ENCODE measurements around the gene ATP8B1.
A peak's percentile ranks its signal among the peaks of the same experiment; 100 is the strongest.

Gene ATP8B1

DNA sequence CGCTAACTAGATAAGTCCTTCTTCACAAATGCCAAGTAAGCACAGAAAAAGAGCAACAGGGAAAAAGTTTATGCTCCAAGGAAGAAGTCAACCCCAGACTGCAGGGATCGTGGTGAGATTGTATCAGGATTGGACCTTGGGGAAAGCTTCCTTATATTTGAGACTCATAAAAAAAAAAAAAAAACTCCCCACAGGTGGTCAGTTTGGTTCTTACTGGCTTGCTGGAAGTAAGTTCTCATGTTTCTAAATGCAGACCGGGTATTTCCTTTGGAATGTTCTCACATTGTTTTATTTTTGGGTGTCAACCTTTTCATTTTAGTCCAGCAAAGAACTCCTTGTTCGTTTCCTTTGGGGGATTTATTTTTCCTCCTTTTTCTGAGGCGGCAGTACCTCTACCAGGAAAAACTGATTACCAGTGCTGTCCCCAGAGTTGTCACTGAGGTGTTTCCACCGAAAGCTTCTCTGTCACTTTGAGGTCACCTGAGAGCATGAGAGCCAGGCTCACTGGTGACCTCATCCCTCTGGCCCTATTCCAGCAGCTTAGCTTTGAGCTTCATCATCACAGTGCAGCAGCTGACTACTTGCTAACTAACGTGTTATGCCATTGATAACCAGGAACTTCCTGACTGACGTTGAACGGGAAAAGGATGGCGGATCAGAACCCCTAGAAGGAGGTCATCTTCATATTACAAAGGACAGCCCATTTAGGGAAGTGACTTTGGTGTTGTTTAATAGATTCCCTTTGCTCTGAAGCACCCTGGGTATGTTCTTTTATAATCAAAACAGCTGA is 16.8 kb upstream of the ATP8B1 start:
- no peaks in the 10 kb centered on the region for H3K36me3 ChIP-seq (ENCODE audit: control insufficient read depth in 2 of 2, insufficient read depth in 2 of 2, low read length in 2 of 2)
- peak overlapping the region; percentile 10 to 43 for H3K27ac ChIP-seq (ENCODE audit: low read depth in 2 of 2, low read length in 2 of 2)
- peak overlapping the region in 1 of 2 donors; percentile 43 for H3K9ac ChIP-seq (ENCODE audit: low read depth in 1 of 2, low read length in 2 of 2)
- H3K9me3 ChIP-seq (ENCODE audit: control insufficient read depth in 2 of 2, low read length in 2 of 2), result no peaks in the 10 kb centered on the region
- H3K4me3 ChIP-seq (ENCODE audit: low read length in 2 of 2), result no peak overlapping the region
- no peaks in the 10 kb centered on the region for H3K27me3 ChIP-seq (ENCODE audit: control insufficient read depth in 2 of 2, insufficient read depth in 2 of 2, low read length in 2 of 2)
- H3K4me1 ChIP-seq (ENCODE audit: control insufficient read depth in 2 of 2, insufficient read depth in 2 of 2, low read length in 2 of 2), result peaks cover 0 to 6% of the 10 kb centered on the region in 2 donors

DNA sequence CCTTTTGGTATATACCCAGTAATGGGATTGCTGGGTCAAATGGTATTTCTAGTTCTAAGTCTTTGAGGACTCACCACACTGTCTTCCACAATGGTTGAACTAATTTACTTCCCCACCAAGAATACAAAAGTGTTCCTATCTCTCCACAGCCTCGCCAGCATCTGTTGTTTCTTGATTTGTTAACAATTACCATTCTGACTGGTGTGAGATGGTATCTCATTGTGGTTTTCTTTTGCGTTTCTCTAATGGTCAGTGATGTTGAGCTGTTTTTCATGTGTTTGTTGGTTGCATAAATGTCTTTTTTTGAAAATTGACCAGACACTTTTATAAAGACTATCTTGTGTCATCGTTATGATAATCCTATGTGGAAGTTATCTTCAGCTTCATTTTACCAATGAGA is 16.0 kb upstream of the ATP8B1 start:
- Histone ChIP-seq H3K36me3 (ENCODE audit: control insufficient read depth in 2 of 2, insufficient read depth in 2 of 2, low read length in 2 of 2) (no peaks in the 10 kb centered on the region), H3K4me3 (ENCODE audit: low read length in 2 of 2) (no peak overlapping the region), H3K4me1 (ENCODE audit: control insufficient read depth in 2 of 2, insufficient read depth in 2 of 2, low read length in 2 of 2) (peaks cover 0 to 6% of the 10 kb centered on the region in 2 donors), H3K27ac (ENCODE audit: low read depth in 2 of 2, low read length in 2 of 2) (no peak overlapping the region), H3K9me3 (ENCODE audit: control insufficient read depth in 2 of 2, low read length in 2 of 2) (no peaks in the 10 kb centered on the region), H3K27me3 (ENCODE audit: control insufficient read depth in 2 of 2, insufficient read depth in 2 of 2, low read length in 2 of 2) (no peaks in the 10 kb centered on the region), H3K9ac (ENCODE audit: low read depth in 1 of 2, low read length in 2 of 2) (no peak overlapping the region)

DNA sequence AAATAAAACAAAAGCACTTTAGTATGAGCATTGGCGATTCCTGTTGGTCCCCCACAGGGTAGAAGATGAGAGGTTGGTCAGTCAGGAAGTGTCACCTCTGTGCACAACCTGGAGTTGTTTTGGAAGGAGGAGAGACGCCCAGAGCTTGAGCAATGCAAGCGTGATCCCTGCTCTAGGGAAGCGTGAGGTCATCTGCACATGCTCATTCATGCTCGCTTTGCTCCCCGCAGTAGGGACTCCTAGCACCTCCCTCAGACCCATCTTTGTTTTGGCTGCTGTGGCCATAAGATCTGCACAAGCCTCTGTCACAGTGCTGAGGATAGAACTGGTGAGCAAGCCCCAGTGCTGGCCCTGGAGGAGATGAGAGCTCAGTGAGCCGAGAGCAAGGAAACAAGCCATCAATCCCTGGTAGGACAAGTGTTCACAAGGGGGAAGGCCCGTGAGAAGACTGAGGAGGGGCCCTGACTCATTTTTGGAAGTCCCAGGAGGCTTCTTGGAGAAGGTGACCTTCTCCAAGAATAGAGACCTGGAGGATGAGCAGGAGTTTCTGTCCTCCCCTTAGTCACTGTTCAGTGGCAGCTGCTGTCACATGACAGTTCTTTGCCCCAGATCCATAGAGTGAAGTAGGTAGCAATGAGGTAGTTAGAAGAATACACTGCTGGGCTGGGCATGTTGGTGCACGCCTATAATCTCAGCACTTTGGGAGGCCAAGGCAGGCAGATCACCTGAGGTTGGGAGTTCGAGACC is 13.3 kb upstream of the ATP8B1 start:
- Histone ChIP-seq H3K27me3 (ENCODE audit: control insufficient read depth in 2 of 2, insufficient read depth in 2 of 2, low read length in 2 of 2) (no peaks in the 10 kb centered on the region), H3K9ac (ENCODE audit: low read depth in 1 of 2, low read length in 2 of 2) (no peak overlapping the region), H3K4me3 (ENCODE audit: low read length in 2 of 2) (no peak overlapping the region), H3K27ac (ENCODE audit: low read depth in 2 of 2, low read length in 2 of 2) (no peak overlapping the region), H3K9me3 (ENCODE audit: control insufficient read depth in 2 of 2, low read length in 2 of 2) (no peaks in the 10 kb centered on the region), H3K4me1 (ENCODE audit: control insufficient read depth in 2 of 2, insufficient read depth in 2 of 2, low read length in 2 of 2) (peaks cover 0 to 8% of the 10 kb centered on the region in 2 donors), H3K36me3 (ENCODE audit: control insufficient read depth in 2 of 2, insufficient read depth in 2 of 2, low read length in 2 of 2) (no peaks in the 10 kb centered on the region)

DNA sequence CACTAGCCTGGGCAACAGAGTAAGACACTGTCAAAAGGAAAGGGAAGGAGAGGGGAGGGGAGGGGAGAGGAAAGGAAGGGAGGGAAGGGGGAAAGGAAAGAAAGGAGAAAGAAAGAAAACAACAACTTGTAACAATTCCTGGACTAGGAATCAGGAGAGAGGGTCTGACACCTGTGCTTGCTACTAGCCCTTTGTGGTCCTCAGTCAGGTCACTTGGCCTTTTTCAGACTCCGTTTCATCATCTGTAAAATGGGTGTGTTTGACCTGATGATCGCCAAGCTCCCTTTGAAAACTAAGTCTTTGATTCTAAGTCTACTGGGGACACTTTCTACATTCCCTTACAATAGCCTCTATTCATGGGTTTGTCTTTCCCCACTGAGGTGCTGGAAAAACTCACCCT is 11.4 kb upstream of the ATP8B1 start:
- H3K4me1 ChIP-seq (ENCODE audit: control insufficient read depth in 2 of 2, insufficient read depth in 2 of 2, low read length in 2 of 2), result peaks cover 0 to 6% of the 10 kb centered on the region in 2 donors
- H3K27me3 ChIP-seq (ENCODE audit: control insufficient read depth in 2 of 2, insufficient read depth in 2 of 2, low read length in 2 of 2), result no peaks in the 10 kb centered on the region
- H3K9me3 ChIP-seq (ENCODE audit: control insufficient read depth in 2 of 2, low read length in 2 of 2), result no peaks in the 10 kb centered on the region
- H3K9ac ChIP-seq (ENCODE audit: low read depth in 1 of 2, low read length in 2 of 2), result no peak overlapping the region
- H3K36me3 ChIP-seq (ENCODE audit: control insufficient read depth in 2 of 2, insufficient read depth in 2 of 2, low read length in 2 of 2), result no peaks in the 10 kb centered on the region
- no peak overlapping the region for H3K27ac ChIP-seq (ENCODE audit: low read depth in 2 of 2, low read length in 2 of 2)
- H3K4me3 ChIP-seq (ENCODE audit: low read length in 2 of 2), result no peak overlapping the region

GRCh38 chr18:57813245-57813644 is 10.1 kb upstream of the ATP8B1 start:
- Histone ChIP-seq H3K36me3 (ENCODE audit: control insufficient read depth in 2 of 2, insufficient read depth in 2 of 2, low read length in 2 of 2) (no peaks in the 10 kb centered on the region), H3K4me1 (ENCODE audit: control insufficient read depth in 2 of 2, insufficient read depth in 2 of 2, low read length in 2 of 2) (peaks cover 0 to 10% of the 10 kb centered on the region in 2 donors), H3K27ac (ENCODE audit: low read depth in 2 of 2, low read length in 2 of 2) (no peak overlapping the region), H3K9me3 (ENCODE audit: control insufficient read depth in 2 of 2, low read length in 2 of 2) (no peaks in the 10 kb centered on the region), H3K4me3 (ENCODE audit: low read length in 2 of 2) (no peak overlapping the region), H3K9ac (ENCODE audit: low read depth in 1 of 2, low read length in 2 of 2) (no peak overlapping the region), H3K27me3 (ENCODE audit: control insufficient read depth in 2 of 2, insufficient read depth in 2 of 2, low read length in 2 of 2) (no peaks in the 10 kb centered on the region)

DNA sequence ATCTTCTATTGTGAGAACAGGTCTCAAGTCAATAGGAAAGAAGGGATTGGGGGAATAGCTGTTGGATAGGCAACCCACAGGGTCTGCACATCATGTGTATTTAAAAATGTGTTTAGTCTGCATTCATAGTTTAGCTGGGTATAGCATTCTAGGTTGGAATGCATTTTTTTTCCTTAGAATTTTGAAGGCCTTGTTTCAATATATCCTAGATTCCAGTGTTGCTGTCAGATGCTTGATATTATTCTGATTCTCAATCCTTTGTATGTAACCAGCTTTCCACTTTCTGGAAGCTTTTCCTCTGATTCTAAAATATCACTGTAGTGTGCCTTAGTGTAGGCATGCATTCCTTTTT is 9.0 kb upstream of the ATP8B1 start:
- Histone ChIP-seq H3K36me3 (ENCODE audit: control insufficient read depth in 2 of 2, insufficient read depth in 2 of 2, low read length in 2 of 2) (no peaks in the 10 kb centered on the region), H3K27ac (ENCODE audit: low read depth in 2 of 2, low read length in 2 of 2) (no peak overlapping the region), H3K4me1 (ENCODE audit: control insufficient read depth in 2 of 2, insufficient read depth in 2 of 2, low read length in 2 of 2) (peaks cover 1 to 14% of the 10 kb centered on the region in 2 donors), H3K4me3 (ENCODE audit: low read length in 2 of 2) (no peak overlapping the region), H3K9me3 (ENCODE audit: control insufficient read depth in 2 of 2, low read length in 2 of 2) (no peaks in the 10 kb centered on the region), H3K9ac (ENCODE audit: low read depth in 1 of 2, low read length in 2 of 2) (no peak overlapping the region), H3K27me3 (ENCODE audit: control insufficient read depth in 2 of 2, insufficient read depth in 2 of 2, low read length in 2 of 2) (no peaks in the 10 kb centered on the region)

- Histone ChIP-seq H3K36me3 (ENCODE audit: control insufficient read depth in 2 of 2, insufficient read depth in 2 of 2, low read length in 2 of 2) (no peaks in the 10 kb centered on the region), H3K4me1 (ENCODE audit: control insufficient read depth in 2 of 2, insufficient read depth in 2 of 2, low read length in 2 of 2) (peaks cover 6 to 18% of the 10 kb centered on the region in 2 donors), H3K27me3 (ENCODE audit: control insufficient read depth in 2 of 2, insufficient read depth in 2 of 2, low read length in 2 of 2) (no peaks in the 10 kb centered on the region), H3K9me3 (ENCODE audit: control insufficient read depth in 2 of 2, low read length in 2 of 2) (no peaks in the 10 kb centered on the region), H3K4me3 (ENCODE audit: low read length in 2 of 2) (no peak overlapping the region), H3K9ac (ENCODE audit: low read depth in 1 of 2, low read length in 2 of 2) (no peak overlapping the region), H3K27ac (ENCODE audit: low read depth in 2 of 2, low read length in 2 of 2) (no peak overlapping the region)
These were observed 8.5 kb upstream of the ATP8B1 start for GRCh38 chr18:57811477-57812125.

DNA sequence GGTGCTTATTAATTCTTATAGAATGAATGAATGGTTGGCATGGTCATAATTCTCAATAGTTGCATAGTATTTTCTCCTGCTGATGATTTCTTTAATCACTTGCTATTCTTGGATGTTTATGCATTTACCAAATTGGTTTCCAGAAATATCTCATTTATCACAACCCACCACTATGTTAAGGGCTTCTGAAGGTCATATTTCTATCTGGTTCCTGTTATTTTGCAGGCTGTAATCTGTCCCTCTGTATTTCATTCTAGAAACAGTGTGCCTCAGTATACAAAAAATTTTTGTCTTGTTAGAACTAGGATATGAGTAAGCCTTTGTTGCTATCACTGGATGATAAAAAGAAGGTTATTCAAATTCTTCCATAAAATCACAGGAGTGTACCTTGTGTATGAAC is 6.1 kb upstream of the ATP8B1 start:
- Histone ChIP-seq H3K27me3 (ENCODE audit: control insufficient read depth in 2 of 2, insufficient read depth in 2 of 2, low read length in 2 of 2) (no peaks in the 10 kb centered on the region), H3K4me3 (ENCODE audit: low read length in 2 of 2) (no peak overlapping the region), H3K9ac (ENCODE audit: low read depth in 1 of 2, low read length in 2 of 2) (no peak overlapping the region), H3K36me3 (ENCODE audit: control insufficient read depth in 2 of 2, insufficient read depth in 2 of 2, low read length in 2 of 2) (no peaks in the 10 kb centered on the region), H3K27ac (ENCODE audit: low read depth in 2 of 2, low read length in 2 of 2) (no peak overlapping the region), H3K9me3 (ENCODE audit: control insufficient read depth in 2 of 2, low read length in 2 of 2) (no peaks in the 10 kb centered on the region), H3K4me1 (ENCODE audit: control insufficient read depth in 2 of 2, insufficient read depth in 2 of 2, low read length in 2 of 2) (peaks cover 6 to 20% of the 10 kb centered on the region in 2 donors)

DNA sequence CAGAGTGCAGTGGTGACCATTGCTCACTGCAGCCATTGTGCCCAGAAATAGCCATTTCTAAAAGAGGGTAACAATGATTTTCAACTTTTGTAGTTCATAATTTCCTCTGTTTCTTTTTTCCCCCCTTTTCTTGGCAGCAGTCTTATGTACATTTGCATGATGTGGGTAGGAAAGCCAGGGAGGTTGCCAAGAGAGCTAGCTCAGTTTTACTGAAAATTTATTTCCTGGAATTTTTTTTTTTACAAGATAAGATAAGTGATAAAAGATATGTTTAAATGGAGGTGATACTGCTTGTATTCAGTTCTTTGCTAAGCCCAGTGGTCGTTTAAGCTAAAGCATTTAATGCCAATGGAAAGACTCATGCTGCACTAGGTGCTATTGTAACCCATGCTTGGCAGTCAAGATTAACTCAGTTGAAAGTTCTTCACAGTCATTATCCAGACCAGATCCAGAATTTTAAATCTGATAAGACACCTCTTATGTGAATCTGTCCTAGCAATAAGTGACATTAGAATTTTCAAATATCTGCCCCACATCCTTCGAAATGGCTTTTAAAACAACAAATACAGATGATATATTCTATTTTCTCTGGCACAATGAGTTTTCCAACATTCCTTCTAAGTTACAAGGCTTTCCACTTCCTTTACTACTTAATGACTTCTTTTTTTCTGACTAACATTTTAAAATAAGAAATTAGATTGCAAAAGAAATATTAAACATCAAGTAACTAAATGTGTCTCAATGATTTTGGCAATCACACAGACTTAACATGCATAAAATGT is 4.4 kb upstream of the ATP8B1 start:
- no peaks in the 10 kb centered on the region for H3K9me3 ChIP-seq (ENCODE audit: control insufficient read depth in 2 of 2, low read length in 2 of 2)
- no peak overlapping the region for H3K4me3 ChIP-seq (ENCODE audit: low read length in 2 of 2)
- peak overlapping the region in 1 of 2 donors; percentile 16 for H3K27ac ChIP-seq (ENCODE audit: low read depth in 2 of 2, low read length in 2 of 2)
- no peaks in the 10 kb centered on the region for H3K36me3 ChIP-seq (ENCODE audit: control insufficient read depth in 2 of 2, insufficient read depth in 2 of 2, low read length in 2 of 2)
- no peaks in the 10 kb centered on the region for H3K27me3 ChIP-seq (ENCODE audit: control insufficient read depth in 2 of 2, insufficient read depth in 2 of 2, low read length in 2 of 2)
- peaks cover 7 to 20% of the 10 kb centered on the region in 2 donors for H3K4me1 ChIP-seq (ENCODE audit: control insufficient read depth in 2 of 2, insufficient read depth in 2 of 2, low read length in 2 of 2)
- no peak overlapping the region for H3K9ac ChIP-seq (ENCODE audit: low read depth in 1 of 2, low read length in 2 of 2)

Data from mucosa of rectum (tissue), 2 donors.